Naive B cell (primary cell): ENCODE data around the gene PBX1. TPM values are rescaled to one million over a fixed set of nuclear protein-coding genes. Genes with fewer than 3 reads are reported as not detected.
"Not testable (repeated sequence)": the region's sequence is repeated elsewhere in the genome, so short reads cannot be mapped to it uniquely, and the experiment has no call there.

Experiments
- ATAC-seq, 2 donors: fragments of 150-1000 bp; cut with Tn5 transposase; 2 replicates each; pipeline ENCODE4 v1.10.0; 2021; ENCODE audit warnings: low read depth in 2 of 2, mild to moderate bottlenecking in 2 of 2, moderate library complexity in 2 of 2
- DNase-seq: peaks from one replicate; pipeline ENCODE4 v3.0.0; 2022
- H3K27ac Mint-ChIP-seq, 6 donors: one replicate each; pipeline ENCODE4 v1.8.0; 2020 to 2022; ENCODE audit warnings: mild to moderate bottlenecking in 6 of 6, mixed read lengths in 6 of 6, moderate library complexity in 5 of 6, inconsistent platforms in 2 of 6
- H3K27me3 Mint-ChIP-seq, 3 donors: one replicate each; pipeline ENCODE4 v1.8.0; 2021 to 2022; ENCODE audit warnings: mixed read lengths in 3 of 3, mild to moderate bottlenecking in 1 of 3
- H3K36me3 Mint-ChIP-seq, 2 donors: one replicate each; pipeline ENCODE4 v1.8.0; 2020 to 2022; ENCODE audit warnings: mixed read lengths in 2 of 2, inconsistent platforms in 1 of 2, mild to moderate bottlenecking in 1 of 2
- H3K4me1 Mint-ChIP-seq, 3 donors: one replicate each; pipeline ENCODE4 v1.8.0; 2020 to 2022; ENCODE audit warnings: mixed read lengths in 3 of 3, inconsistent platforms in 1 of 3, mild to moderate bottlenecking in 1 of 3, moderate library complexity in 1 of 3
- H3K4me3 Mint-ChIP-seq, 8 donors: one replicate each; pipeline ENCODE4 v1.8.0; 2020 to 2022; ENCODE audit warnings: mild to moderate bottlenecking in 8 of 8, mixed read lengths in 8 of 8, moderate library complexity in 8 of 8, inconsistent platforms in 2 of 8
- H3K9me3 Mint-ChIP-seq, 7 donors: one replicate each; pipeline ENCODE4 v1.8.0; 2020 to 2022; ENCODE audit warnings: mixed read lengths in 7 of 7, mild to moderate bottlenecking in 5 of 7, inconsistent platforms in 2 of 7, moderate library complexity in 1 of 7
- polyA plus RNA-seq, 6 donors: library from polyadenylated mRNA; unstranded; fragments of 300-500 nt; fragmentation: Illumina TruSeq; gene quantifications; one replicate each; pipeline ENCODE4 v1.2.3, GENCODE V29; 2021; ENCODE audit warnings: low read depth in 6 of 6

PBX1 gene
- polyA plus RNA-seq, 6 donors from 2014 or later: 0.04 to 0.70 (median 0.33) TPM; not detected in 1

DNA sequence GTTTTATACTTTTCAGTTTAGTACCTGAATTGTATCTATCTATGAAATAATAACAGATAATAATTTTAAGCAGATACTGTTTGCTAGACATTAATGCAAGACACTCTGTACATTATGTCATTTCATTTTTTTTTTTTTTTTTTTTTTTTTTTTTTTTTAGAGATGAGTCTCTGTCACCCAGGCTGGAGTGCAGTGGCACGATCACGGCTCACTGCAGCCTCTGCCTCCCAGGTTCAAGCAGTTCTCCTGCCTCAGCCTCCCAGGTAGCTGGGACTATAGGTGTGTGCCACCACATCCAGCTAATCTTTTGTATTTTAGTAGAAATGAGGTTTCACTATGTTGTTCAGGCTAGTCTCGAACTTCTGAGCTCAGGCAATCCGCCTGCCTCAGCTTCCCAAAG is 44.8 kb downstream of the PBX1 start:
- H3K4me1 Mint-ChIP-seq, H3K9me3 Mint-ChIP-seq, DNase-seq, H3K36me3 Mint-ChIP-seq, H3K4me3 Mint-ChIP-seq, H3K27ac Mint-ChIP-seq, ATAC-seq: not testable (repeated sequence)
- H3K27me3 Mint-ChIP-seq: peaks cover 5 to 24% (median 11%) of the 10 kb centered on the region in 3 donors

DNA sequence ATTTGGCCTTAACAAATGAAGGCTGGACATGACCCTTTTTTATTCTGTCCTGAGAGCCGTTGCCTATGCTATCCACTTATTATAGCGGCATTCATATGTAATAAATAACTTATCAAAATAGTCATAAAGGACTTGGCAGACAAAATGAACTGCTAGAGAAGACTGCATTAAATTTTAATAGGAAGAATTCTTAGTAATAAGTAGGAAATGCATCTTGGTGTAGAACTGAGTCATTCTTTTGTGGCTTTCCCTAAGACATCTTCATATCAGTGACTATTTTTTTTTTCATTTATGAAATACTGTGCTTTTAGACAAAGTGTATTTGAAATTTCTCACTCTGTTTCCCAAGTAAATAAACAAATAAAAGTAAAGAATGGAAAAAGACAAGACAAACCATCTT is 45.6 kb downstream of the PBX1 start:
- no peaks in the 10 kb centered on the region for H3K36me3 Mint-ChIP-seq
- peaks cover 5 to 24% (median 11%) of the 10 kb centered on the region in 3 donors for H3K27me3 Mint-ChIP-seq
- no peaks in the 10 kb centered on the region for H3K9me3 Mint-ChIP-seq
- DNase-seq (no peak), ATAC-seq (no peak)
- H3K4me3 Mint-ChIP-seq: no peak overlapping the region
- H3K27ac Mint-ChIP-seq: no peak overlapping the region
- H3K4me1 Mint-ChIP-seq: no peaks in the 10 kb centered on the region

DNA sequence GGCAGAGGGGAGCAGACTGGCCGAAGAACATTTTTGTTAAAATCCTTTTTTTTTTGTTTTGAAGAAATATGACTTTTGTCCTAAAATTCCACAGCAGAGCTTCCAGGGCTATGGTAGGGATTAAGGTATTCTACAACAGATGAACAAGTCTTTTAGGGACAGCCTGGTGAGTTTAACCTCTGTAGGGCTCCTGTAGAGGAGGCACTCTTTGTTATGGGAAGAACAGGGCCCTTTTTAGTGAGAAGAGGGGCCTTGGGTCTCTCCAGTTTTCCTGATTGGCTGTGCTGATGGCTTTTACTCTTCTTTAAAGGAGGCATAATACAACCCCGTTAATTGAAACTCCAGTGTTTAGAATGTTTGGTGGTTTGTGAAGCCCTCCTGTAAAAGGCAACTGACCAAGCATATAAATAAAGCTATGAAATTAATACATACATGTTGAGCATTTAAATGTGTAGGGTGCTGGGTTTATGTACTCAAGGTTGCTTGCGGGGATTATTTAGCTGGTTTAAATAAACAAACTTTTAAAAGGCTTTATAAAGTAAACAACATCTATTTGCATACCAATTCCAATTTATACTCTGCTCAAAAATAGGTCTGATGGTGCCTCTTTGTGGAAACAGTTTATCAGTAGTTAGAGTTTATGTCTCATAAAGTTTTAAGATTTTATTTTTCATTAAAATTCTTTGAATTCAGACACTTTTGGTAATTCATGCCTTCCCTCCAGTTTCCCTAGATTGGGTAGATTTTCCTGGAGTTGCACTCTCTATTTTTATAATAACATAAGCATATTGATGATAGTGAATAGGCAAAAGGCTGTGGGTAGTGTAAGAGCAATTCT is 46.5 kb downstream of the PBX1 start:
- Mint-ChIP-seq H3K36me3 (no peaks in the 10 kb centered on the region), H3K4me3 (no peak overlapping the region), H3K27ac (no peak overlapping the region), H3K27me3 (peaks cover 5 to 24% (median 11%) of the 10 kb centered on the region in 3 donors), H3K4me1 (no peaks in the 10 kb centered on the region), H3K9me3 (no peaks in the 10 kb centered on the region)
- DNase-seq: no peak
- ATAC-seq: no peak

DNA sequence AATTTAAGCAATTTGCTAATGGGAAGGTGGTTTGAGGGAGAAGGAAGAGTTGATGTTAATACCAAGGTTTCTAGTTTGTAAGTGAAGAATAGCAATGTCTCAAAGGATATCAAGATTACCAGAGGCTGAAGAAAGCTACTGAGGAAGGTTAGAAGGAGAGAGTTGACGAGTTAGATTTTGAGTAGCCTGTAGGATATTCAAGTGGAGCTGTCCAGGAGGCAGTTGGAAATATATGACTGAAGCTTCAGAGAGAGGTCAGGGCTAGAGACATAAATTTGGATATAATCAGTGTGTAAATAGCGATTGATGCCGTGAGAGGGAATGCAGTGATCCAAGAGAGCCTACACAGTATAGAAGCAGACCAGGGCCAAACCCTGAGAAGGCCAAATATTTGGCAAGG is 48.4 kb downstream of the PBX1 start:
- Mint-ChIP-seq H3K4me1 (no peaks in the 10 kb centered on the region), H3K9me3 (no peaks in the 10 kb centered on the region), H3K27me3 (peaks cover 3 to 24% (median 11%) of the 10 kb centered on the region in 3 donors), H3K36me3 (no peaks in the 10 kb centered on the region), H3K27ac (no peak overlapping the region), H3K4me3 (no peak overlapping the region)
- DNase-seq (no peak), ATAC-seq (no peak)

DNA sequence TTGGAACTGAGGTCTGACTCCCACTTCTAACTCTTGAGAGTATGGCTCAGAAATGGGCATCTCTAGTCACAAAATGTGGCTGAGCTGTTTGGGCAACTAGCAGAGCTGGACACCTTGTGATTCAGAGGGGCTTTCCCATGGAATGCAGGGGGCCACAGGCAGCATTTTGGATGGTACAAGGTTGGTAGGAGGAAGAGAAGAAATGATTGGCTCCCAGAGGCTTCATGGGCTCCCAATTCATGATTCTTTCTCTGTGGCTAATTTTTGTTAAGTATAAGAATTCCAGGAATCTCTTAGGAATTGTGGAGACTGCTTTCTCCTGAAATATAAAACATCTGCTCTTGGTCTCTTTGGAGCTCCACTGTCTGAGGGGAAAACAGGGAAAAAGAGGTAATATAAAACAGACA is 49.7 kb downstream of the PBX1 start:
- Mint-ChIP-seq H3K4me3 (no peak overlapping the region), H3K27ac (no peak overlapping the region), H3K36me3 (no peaks in the 10 kb centered on the region), H3K9me3 (peaks cover 0 to 2% (median 0%) of the 10 kb centered on the region in 7 donors), H3K27me3 (peaks cover 0 to 17% (median 11%) of the 10 kb centered on the region in 3 donors), H3K4me1 (no peaks in the 10 kb centered on the region)
- DNase-seq (no peak), ATAC-seq (no peak)

DNA sequence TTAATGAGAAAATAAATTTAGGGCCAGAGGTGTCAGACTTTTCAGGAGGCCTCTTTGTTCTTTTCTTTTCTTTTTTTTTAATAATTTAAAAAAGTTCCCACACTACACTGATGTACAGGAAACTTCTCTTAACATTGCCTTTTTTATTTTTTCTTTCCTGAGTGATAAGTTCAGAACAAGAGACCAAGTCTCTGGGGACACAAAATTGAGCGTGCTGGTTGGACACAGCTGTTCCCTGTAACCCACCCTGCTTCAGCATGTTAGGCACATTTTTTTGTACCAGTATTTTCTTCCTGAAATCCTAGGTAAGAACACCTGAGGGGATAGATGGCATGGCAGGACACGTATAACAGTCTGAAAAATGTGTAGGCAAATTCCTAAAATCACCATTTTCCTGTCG is 50.1 kb downstream of the PBX1 start:
- Mint-ChIP-seq H3K4me1 (no peaks in the 10 kb centered on the region), H3K27me3 (peaks cover 0 to 16% (median 11%) of the 10 kb centered on the region in 3 donors), H3K4me3 (no peak overlapping the region), H3K36me3 (no peaks in the 10 kb centered on the region), H3K27ac (no peak overlapping the region), H3K9me3 (peaks cover 0 to 2% (median 0%) of the 10 kb centered on the region in 7 donors)
- DNase-seq: no peak
- ATAC-seq: no peak

DNA sequence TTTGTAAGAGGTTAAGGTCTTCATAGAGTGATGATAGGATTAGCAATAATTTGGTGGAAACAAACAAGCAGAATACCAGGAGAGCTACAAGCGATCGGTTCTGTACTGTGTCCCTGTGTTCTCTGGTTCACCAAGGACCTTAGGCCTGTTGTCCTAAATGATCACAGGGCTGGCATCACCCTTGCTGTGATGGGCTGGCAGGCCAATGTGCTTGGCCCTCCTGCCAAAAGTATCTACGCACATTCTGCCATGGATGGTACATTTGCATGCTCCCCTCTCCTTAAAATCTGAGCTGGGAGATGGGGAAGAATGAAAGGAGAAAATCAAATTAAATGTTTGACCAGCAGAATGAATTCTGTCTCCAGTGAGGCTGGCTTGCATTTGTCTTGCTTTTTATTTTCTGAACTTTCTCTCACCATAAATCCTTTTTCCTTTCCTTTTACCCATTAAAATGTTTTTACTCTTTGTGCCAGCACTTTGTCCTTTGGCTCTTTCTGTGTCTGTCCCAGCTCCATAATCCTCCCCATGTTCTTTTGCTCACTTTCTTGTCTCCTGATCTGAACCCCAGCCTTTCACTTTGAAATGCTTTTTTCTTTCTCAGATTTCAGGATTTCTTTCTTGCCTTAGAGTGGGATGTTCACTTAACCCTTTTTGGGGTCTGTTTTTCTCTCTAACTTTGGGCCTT is 51.7 kb downstream of the PBX1 start:
- Mint-ChIP-seq H3K4me1 (no peaks in the 10 kb centered on the region), H3K9me3 (peaks cover 0 to 2% (median 0%) of the 10 kb centered on the region in 7 donors), H3K4me3 (no peak overlapping the region), H3K27ac (no peak overlapping the region), H3K27me3 (peaks cover 0 to 7% (median 0%) of the 10 kb centered on the region in 3 donors), H3K36me3 (no peaks in the 10 kb centered on the region)
- no peak for DNase-seq
- no peak for ATAC-seq

DNA sequence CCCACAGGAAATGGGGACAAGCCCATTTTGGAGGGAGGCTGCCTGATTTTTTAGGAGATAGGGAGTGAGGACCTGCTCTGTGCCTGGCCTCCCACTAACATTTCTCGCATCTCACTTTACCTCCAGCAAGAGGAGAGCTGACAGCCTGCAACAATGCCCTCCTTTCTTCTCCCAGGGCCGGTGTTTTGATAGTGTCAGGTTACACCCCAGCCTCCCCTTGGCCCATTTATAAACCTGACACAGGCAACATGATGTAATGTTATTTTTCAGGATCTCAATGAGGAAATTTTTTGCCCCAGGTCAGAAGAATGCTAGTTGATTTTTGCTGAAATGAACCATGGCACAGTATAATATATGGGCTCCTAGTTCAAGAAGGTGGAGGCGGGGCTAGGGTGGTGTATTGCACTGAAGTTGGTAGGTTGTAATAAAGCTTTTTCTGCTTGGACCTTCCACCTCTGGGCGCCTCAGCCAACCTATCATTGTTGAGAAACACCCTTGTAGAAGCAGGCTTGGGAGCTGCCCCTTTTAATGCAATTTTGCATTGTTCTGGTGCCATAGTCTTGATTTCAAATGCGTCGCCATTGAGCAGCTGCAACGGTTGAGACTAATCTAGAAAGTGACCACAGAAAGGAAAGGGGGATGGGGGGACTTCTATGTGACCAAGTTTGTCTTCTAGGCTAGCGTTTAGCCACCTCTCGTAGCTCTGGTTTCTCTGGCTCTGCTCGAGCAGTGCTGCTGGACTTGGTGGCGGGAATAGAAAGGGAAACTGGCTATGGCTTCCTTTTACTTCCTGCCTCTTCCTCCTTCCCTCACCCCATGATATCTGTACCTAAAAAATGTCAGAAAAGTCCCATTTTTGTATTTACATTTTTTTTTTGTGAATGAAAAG is 53.0 kb downstream of the PBX1 start:
- no peaks in the 10 kb centered on the region for H3K36me3 Mint-ChIP-seq
- ATAC-seq (no peak), DNase-seq (no peak)
- peaks cover 0 to 2% (median 0%) of the 10 kb centered on the region in 7 donors for H3K9me3 Mint-ChIP-seq
- no peaks in the 10 kb centered on the region for H3K4me1 Mint-ChIP-seq
- peak overlapping the region in 1 of 6 donors; percentile 38 for H3K27ac Mint-ChIP-seq
- H3K4me3 Mint-ChIP-seq: no peak overlapping the region
- H3K27me3 Mint-ChIP-seq: peaks cover 0 to 4% (median 0%) of the 10 kb centered on the region in 3 donors

DNA sequence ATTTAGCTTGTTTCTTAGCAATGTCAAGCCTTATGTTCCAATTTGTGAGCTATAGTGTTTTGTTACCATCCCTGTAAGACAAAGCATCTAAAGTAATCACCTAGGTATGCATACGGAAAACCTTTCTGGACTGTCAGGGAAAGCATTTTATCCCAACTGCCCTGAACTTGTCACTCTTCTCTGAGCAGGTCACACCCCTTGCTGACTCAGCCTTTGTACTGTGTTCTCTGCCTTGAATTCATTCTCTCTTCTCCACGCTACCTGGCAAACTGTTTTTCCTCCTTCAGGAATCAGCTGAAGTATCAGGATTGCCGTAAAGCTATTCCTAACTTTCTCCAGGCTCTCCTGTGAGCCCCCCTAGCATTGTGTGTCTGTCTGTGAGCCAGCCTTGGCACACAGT is 54.2 kb downstream of the PBX1 start:
- Mint-ChIP-seq H3K4me1 (no peaks in the 10 kb centered on the region), H3K36me3 (no peaks in the 10 kb centered on the region), H3K27ac (no peak overlapping the region), H3K27me3 (no peaks in the 10 kb centered on the region), H3K4me3 (no peak overlapping the region), H3K9me3 (peaks cover 0 to 2% (median 0%) of the 10 kb centered on the region in 7 donors)
- ATAC-seq (no peak), DNase-seq (no peak)

DNA sequence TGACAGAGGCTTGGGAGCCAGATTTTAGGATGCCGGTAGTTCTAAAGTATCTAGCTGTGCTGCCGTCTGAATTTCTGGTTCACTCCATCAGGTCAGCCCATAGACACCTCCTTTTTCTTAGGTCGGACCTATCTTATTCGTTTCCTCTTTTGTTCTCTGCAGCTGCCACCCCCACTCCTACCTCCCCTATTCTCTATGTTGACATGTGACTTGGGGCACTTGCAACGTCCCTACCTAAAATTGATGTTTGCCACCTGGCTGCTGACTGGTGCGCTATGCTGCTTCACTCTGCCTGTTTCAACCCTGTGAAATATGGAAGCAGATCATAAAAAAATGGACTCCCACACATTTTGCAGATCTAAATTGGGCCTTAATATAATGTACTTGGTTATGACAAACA is 55.3 kb downstream of the PBX1 start:
- Mint-ChIP-seq H3K4me1 (no peaks in the 10 kb centered on the region), H3K4me3 (no peak overlapping the region), H3K27me3 (no peaks in the 10 kb centered on the region), H3K27ac (no peak overlapping the region), H3K36me3 (no peaks in the 10 kb centered on the region), H3K9me3 (peaks cover 0 to 2% (median 0%) of the 10 kb centered on the region in 7 donors)
- ATAC-seq (no peak), DNase-seq (no peak)

DNA sequence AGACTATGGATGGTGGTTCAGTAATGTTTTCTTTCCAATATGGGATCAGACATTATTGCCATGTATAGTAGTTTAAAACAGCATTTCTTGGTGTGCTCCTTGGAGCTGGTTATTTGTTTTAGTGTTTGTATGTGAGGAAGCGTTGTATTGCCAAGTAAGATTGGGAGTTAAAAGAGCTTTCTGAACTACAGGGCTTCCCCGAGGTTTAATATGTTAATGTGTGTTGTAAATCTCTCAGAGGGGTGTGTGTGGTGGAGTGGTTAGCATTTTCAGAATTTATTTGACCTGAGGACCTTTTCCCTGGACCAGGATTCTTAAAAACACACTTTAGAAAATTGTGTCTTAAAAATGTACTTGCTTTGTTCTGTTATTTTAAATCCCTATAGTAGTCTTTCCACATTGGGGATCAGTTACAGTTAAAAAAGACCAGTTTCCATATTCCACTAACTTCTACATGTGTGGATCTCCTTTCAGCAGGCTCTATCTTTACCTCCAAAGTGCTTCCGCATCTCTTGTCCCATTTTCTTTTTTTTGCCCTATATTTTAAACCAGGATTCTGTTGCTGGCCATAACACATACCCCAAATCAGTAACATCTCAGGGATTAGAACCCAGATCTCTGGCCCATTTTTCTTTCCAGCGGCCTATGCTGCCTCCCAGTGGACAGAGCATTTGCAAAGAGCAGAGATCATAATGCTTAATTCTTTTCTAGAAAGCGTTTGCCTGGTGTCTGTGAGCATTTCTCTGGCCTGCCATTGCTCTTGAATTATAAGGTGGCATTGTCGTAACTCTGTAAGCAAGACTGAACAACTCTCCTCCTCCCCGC is 58.6 kb downstream of the PBX1 start:
- Mint-ChIP-seq H3K4me3 (no peak overlapping the region), H3K36me3 (no peaks in the 10 kb centered on the region), H3K4me1 (no peaks in the 10 kb centered on the region), H3K9me3 (peaks cover 0 to 3% (median 0%) of the 10 kb centered on the region in 7 donors), H3K27me3 (peaks cover 0 to 5% (median 3%) of the 10 kb centered on the region in 3 donors), H3K27ac (no peak overlapping the region)
- ATAC-seq (no peak), DNase-seq (no peak)

DNA sequence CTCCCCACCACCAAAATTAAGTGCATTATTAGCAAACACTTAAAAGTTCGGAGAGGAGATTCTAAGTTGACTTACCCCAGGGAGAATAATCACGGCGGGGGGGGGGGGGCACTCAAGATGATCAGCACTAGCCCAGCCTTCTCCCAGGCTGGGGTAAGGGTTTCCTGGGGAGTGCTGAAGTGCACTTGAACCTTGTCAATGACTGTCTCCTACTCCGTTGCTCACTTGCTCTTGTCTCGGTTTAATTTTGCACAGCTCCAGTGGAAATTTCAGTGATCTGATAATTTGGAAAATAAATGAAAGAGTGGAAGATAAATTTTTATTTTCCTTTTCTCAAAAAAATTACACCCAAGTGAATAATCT is 59.2 kb downstream of the PBX1 start:
- no peaks in the 10 kb centered on the region for H3K4me1 Mint-ChIP-seq
- H3K27me3 Mint-ChIP-seq: peaks cover 0 to 5% (median 3%) of the 10 kb centered on the region in 3 donors
- H3K27ac Mint-ChIP-seq: no peak overlapping the region
- no peak for ATAC-seq
- no peak overlapping the region for H3K4me3 Mint-ChIP-seq
- H3K36me3 Mint-ChIP-seq: no peaks in the 10 kb centered on the region
- peaks cover 0 to 3% (median 0%) of the 10 kb centered on the region in 7 donors for H3K9me3 Mint-ChIP-seq
- no peak for DNase-seq
